ENCODE results near the gene MME.

The MME gene

DNA sequence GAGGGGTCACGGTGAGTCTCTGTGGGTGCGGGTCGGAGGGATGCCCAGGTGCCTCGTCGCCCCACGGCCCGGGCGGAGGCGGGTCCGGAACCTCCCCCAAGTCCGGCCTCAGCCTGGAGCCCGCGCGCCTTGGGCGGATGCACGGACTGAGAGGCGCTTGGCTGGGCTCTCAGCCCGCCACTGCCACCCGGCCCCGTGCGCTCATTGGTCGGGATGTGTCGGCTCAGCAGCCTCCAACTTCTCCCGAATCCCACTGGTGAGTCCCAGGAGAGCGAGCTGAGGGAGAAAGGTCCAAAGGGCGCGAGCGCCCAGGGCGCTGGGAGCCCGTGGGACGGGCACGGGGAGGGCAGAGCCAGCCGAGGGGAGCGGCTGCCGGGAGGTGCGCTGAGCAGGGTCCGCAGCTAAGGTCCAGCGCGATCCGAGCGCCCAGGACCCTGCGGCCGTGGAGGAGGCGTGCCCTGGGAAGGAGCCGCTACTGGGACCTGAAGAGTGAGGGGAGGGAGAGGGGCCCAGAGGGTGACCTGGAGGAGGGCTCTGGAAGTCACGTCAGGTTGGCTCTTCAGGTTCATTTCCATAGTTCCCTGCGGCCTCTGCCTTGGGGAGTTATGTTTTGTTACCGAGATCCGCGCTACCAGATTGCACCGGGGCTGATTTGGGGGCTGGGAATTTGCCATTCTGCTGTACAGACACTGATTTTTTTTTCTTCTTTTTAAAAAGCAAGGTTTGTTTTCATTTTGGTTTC lies at the start of gene MME:
MME (plus strand) TSS at position 574 of the 742 bp plus-strand sequence. CDS start 3,849 bp downstream, outside the sequence.
- DNase-seq (ENCODE audit: low read depth, low spot score), result no peak

DNA sequence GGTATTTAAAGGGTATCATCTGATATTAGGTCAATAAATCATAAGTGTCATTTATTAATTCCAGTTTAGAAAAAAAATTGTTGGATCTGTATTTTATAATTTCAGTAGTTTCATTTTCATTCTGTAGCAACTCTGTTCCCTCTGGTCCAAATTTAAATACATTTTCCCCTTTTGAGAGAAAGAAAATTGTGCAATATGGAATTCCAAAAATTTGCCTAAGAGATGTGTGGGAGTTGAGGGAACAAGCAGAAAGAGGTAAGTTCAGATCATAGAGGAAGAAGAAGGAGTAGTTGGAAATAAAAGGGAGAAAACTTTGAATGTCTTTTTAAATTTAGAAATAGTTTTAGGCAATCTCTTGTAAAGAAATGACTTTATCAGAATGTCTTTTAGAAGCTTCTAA lies 48.9 kb upstream of the MME start:
- no peak for DNase-seq (ENCODE audit: low read depth, low spot score)

DNA sequence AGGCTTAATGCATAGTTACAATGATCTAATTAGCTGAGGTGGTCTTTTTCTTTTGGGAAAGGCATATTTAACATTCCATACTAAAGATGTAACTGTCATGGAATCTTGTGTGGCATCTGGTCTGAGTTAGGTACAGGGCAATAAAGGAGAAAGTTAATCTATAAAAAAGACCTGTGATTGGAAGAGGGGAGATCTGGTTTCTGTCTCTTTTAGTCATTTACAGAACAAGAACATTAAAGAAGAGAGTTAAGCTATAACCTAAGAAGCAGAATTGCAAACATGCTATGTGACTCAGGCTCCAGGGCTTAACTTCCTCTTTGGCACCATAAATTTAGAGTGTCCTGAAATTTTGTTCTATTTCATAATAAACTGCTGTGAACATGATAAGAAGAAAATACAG lies 47.2 kb upstream of the MME start:
- no peak for DNase-seq (ENCODE audit: low read depth, low spot score)

GRCh38 chr3:155034786-155035185 lies 45.3 kb upstream of the MME start:
- DNase-seq (ENCODE audit: low read depth, low spot score), result no peak

GRCh38 chr3:155035553-155035952 lies 44.6 kb upstream of the MME start:
- DNase-seq (ENCODE audit: low read depth, low spot score), result no peak

GRCh38 chr3:155037508-155038202 lies 42.5 kb upstream of the MME start:
- DNase-seq (ENCODE audit: low read depth, low spot score), result no peak

- DNase-seq (ENCODE audit: low read depth, low spot score), result no peak
Observed at GRCh38 chr3:155038203-155038554, 41.9 kb upstream of the MME start.

GRCh38 chr3:155046935-155047334 lies 33.2 kb upstream of the MME start:
- no peak for DNase-seq (ENCODE audit: low read depth, low spot score)

- DNase-seq (ENCODE audit: low read depth, low spot score), result no peak
Observed at GRCh38 chr3:155047672-155048071, 32.4 kb upstream of the MME start.

GRCh38 chr3:155049959-155050358 lies 30.2 kb upstream of the MME start:
- no peak for DNase-seq (ENCODE audit: low read depth, low spot score)

- no peak for DNase-seq (ENCODE audit: low read depth, low spot score)
Observed at GRCh38 chr3:155052470-155052869, 27.6 kb upstream of the MME start.

DNA sequence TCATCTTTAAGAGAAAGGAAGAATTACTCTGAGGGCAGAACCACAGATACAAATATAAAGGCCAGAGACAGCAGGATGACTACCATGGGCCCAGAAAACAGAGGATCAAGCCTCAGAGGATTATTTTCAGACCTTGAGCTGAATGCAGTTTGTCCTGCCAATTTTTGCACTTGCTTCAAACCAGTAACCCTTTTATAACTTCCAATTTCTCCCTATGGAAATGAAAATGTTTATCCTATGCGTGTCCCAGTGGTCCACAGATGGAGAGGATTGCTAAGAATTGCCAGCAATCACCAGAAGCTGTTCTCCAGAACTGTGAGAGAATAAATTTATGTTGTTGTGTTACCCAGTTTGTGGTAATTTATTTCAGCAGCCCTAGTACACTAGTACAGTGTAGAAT lies 26.4 kb upstream of the MME start:
- no peak for DNase-seq (ENCODE audit: low read depth, low spot score)

- DNase-seq (ENCODE audit: low read depth, low spot score), result no peak
Observed at GRCh38 chr3:155064920-155065319, 15.2 kb upstream of the MME start.

DNA sequence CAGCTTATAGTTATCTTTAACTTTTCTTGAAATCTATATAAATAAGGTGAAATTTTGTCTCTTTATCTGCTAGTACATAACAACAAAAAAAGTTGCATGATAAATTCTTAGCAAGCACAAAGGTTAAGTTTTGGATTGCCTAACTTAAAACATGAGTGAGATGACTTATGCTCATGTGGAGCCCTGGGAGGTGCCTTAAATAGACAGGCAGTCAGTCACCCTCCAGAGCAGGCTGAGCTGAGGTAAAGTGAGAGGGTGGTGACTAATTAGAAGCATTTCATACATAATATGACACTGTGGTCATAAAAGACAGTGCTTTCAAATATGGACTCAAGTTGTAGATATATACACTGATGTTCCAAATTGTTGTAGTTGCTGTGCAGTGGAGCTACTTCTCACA lies 14.6 kb upstream of the MME start:
- no peak for DNase-seq (ENCODE audit: low read depth, low spot score)

DNA sequence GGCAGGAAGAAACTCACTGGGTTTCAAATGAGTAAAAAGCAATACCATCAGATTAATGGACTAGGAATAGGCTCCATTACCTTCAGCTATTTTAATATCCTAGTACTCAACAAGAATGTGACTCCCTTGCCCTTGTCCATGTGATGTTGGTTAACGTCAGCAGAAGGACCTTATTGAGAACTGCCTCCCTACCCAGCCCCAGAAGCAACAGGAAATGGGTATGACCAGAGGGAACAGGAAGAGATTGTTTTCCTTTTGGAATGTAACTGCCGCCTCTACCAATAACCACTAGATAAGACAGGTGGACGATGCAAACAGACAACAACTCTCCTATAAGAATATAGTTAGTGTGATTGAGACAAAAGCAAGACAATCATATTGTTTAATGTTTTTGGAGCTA lies 10.4 kb upstream of the MME start:
- no peak for DNase-seq (ENCODE audit: low read depth, low spot score)

- DNase-seq (ENCODE audit: low read depth, low spot score), result no peak
Observed at GRCh38 chr3:155070316-155070715, 9.8 kb upstream of the MME start.

GRCh38 chr3:155070932-155071387 lies 9.2 kb upstream of the MME start:
- peak; percentile 80 for DNase-seq (ENCODE audit: low read depth, low spot score)

- DNase-seq (ENCODE audit: low read depth, low spot score), result no peak
Observed at GRCh38 chr3:155075200-155075599, 4.9 kb upstream of the MME start.

GRCh38 chr3:155076888-155077287 lies 3.2 kb upstream of the MME start:
- no peak for DNase-seq (ENCODE audit: low read depth, low spot score)

DNA sequence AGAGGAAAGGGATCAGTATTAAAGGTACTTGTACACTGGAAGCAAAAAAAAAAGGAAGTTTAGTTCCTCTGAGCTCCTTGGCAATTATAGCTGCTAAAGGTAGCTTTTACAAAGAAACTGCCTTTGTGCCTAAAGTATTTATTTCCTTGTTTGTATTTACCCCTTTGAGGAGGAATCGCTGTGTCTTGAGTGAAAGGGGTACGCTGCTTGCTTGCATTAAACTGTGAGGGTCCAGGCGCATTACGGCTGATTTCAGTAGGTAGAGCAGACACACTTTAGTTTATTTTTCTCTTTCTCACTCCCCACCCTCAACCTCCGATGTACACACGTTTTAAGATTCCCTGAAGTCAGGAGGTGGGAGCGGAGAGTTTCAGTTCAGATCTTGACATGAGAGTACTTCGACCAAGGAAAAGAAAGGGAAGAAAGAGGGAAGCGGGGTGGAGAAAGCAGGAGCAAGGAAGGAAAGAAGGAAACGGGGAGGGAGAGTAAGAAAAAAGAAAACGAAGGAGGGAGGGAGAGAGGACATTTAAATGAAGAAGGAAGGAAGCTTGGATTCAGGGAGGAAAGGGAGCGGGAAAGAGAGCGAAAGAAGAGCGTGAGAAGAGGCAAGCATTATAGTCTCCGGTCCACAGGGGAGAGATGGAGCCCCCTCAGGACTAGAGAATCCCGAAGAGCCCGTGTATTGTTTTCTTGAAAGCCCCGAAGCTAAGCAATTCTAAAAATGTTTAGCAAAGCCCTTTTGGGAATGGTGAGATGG lies 1.2 kb upstream of the MME start:
- DNase-seq (ENCODE audit: low read depth, low spot score), result no peak

- no peak for DNase-seq (ENCODE audit: low read depth, low spot score)
Observed at GRCh38 chr3:155079468-155079745, 712 bp upstream of the MME start.

GRCh38 chr3:155080692-155081091 lies 573 bp downstream of the MME start:
- no peak for DNase-seq (ENCODE audit: low read depth, low spot score)
